ENCODE data around the gene JAKMIP1. TPM values are rescaled to one million over a fixed set of nuclear protein-coding genes. Genes with fewer than 3 reads are reported as not detected.

The JAKMIP1 gene
- total RNA-seq, 1 donor from 2014 or later = not detected

DNA sequence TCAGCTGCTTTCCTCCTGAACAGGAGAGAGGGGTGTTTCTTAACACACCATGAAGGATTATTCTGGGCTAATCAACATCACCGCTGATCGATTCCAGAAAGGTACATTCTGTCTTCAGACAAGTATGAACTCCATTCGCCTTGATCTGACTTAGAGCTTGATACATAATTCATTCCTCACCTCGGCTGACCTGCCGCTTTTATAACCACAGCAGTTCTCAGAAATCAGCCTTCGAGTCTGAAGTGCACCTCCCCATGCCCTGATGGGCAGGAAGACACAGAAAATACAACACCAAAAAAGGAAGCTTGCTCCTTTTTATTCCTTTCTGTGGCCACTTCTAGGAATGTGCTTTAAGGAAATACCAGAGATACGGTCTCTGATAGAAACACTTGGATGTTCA, 85.7 kb downstream of the JAKMIP1 start:
- no peak for DNase-seq (ENCODE audit: low spot score in 2 of 2, unreplicated experiment in 2 of 2)
- H3K4me3 Mint-ChIP-seq = no peak overlapping the region
- no peak overlapping the region for H3K27ac Mint-ChIP-seq
- TF ChIP-seq CTCF (IDR thresholded peaks at IDR 0.05; ENCODE audit: unreplicated experiment) = no peak
- no peaks in the 10 kb centered on the region for H3K4me1 Mint-ChIP-seq
- no peaks in the 10 kb centered on the region for H3K9me3 Mint-ChIP-seq
- H3K36me3 Mint-ChIP-seq = no peaks in the 10 kb centered on the region
- H3K27me3 Mint-ChIP-seq (ENCODE audit: low read depth) = peaks cover 47% of the 10 kb centered on the region

DNA sequence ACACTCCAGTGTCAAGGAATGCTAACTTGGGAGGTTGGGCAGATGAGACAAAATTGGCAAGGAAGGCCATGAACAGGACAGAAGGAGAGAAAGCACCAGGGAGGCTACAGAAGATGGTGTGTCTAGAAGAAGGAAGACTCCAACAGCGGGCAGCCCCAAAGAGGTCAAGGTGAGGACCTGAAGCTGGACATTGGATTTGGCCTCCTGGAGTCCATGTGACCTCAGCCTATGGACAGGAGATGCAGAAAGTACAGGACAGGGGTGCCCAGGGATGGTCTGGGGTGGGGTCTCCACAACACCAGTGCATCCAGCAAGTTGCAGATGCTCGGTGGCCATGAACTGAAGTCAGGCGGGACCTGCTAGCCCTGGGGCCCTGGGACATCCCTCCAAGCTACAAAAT, 86.2 kb downstream of the JAKMIP1 start:
- Mint-ChIP-seq H3K4me3 (no peak overlapping the region), H3K4me1 (no peaks in the 10 kb centered on the region), H3K27ac (no peak overlapping the region), H3K36me3 (no peaks in the 10 kb centered on the region), H3K9me3 (no peaks in the 10 kb centered on the region), H3K27me3 (ENCODE audit: low read depth) (peaks cover 44% of the 10 kb centered on the region)
- no peak for DNase-seq (ENCODE audit: low spot score in 2 of 2, unreplicated experiment in 2 of 2)
- no peak for TF ChIP-seq CTCF (IDR thresholded peaks at IDR 0.05; ENCODE audit: unreplicated experiment)

DNA sequence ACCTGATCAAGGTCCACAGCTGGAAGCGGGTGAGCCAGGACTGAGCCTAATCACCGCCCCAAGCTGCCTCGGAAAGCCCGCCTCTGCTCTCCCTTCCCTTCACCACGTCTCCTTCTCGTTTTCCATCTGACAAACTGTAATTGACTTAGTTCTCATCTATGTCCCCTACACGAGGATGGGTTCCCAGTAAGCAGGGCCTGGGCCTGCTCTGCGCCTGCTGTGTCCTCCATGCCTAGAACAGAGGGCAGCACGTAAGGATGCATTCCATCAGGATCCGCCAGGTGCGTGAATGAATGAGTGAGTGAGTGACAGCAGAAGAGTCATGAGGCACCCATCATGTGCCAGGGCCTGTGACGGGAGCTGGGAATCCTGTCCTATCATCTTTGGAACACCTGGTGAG, 86.7 kb downstream of the JAKMIP1 start:
- Mint-ChIP-seq H3K4me3 (no peak overlapping the region), H3K27me3 (ENCODE audit: low read depth) (peaks cover 40% of the 10 kb centered on the region)

DNA sequence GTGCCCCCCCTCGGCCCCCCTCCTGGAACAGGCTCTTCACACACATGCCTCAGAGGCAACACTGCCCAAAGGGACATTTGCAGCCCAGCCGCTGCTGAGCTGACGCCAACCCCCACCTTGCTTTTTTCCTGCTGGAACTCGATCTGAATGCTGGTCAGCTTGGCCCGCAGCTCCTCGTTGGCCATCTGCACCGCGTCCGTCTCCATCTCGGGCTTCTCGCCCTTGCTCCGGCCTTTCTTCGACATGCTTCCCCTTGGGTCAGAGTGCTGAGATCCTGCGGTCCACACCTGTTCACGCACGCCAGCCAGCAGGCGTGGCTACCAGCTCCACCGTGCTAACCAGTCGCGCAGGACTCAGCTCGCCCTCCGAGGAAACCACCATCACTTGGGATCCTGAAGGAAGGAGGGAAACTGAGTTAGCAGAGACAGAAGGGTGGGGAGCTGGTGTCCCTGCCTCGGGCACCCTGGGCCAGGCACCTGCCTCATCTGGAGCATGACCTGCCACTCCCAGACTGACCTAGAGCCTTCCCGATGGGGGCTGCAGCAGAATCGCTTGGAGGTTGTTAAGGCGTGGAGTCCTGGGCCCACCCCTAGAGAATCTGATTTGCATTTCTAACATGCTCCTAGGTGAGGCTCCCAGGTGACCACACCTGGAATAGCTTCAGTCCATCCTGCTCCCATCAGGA, 87.6 kb downstream of the JAKMIP1 start:
- no peaks in the 10 kb centered on the region for H3K9me3 Mint-ChIP-seq
- H3K4me1 Mint-ChIP-seq = no peaks in the 10 kb centered on the region
- no peak overlapping the region for H3K4me3 Mint-ChIP-seq
- peaks cover 32% of the 10 kb centered on the region for H3K27me3 Mint-ChIP-seq (ENCODE audit: low read depth)
- no peak for DNase-seq (ENCODE audit: low spot score in 2 of 2, unreplicated experiment in 2 of 2)
- no peak overlapping the region for H3K27ac Mint-ChIP-seq
- TF ChIP-seq CTCF (IDR thresholded peaks at IDR 0.05; ENCODE audit: unreplicated experiment) = no peak
- H3K36me3 Mint-ChIP-seq = no peaks in the 10 kb centered on the region

More for the DNA sequence above, 86.7 kb downstream of the JAKMIP1 start:
- no peak overlapping the region for H3K27ac Mint-ChIP-seq
- DNase-seq (ENCODE audit: low spot score in 2 of 2, unreplicated experiment in 2 of 2) = no peak
- no peaks in the 10 kb centered on the region for H3K4me1 Mint-ChIP-seq
- no peaks in the 10 kb centered on the region for H3K9me3 Mint-ChIP-seq
- no peak for TF ChIP-seq CTCF (IDR thresholded peaks at IDR 0.05; ENCODE audit: unreplicated experiment)
- H3K36me3 Mint-ChIP-seq = no peaks in the 10 kb centered on the region

- Mint-ChIP-seq H3K9me3 (no peaks in the 10 kb centered on the region), H3K27ac (no peak overlapping the region), H3K36me3 (no peaks in the 10 kb centered on the region), H3K27me3 (ENCODE audit: low read depth) (peaks cover 22% of the 10 kb centered on the region), H3K4me3 (no peak overlapping the region), H3K4me1 (peaks cover 4% of the 10 kb centered on the region)
- DNase-seq (ENCODE audit: low spot score in 2 of 2, unreplicated experiment in 2 of 2) = no peak
- TF ChIP-seq CTCF (IDR thresholded peaks at IDR 0.05; ENCODE audit: unreplicated experiment) = no peak
Measured at GRCh38 chr4:6111354-6111960, 88.9 kb downstream of the JAKMIP1 start.
